HG02943 (cell line): ENCODE measurements around the gene ISLR.

Source experiments
- ATAC-seq: cut with Tn5 transposase; IDR thresholded peaks from one replicate; pipeline ENCODE4 v1.9.1; 2021; ENCODE audit warnings: mild to moderate bottlenecking, low read depth, moderate library complexity; ENCODE audit not compliant: unreplicated experiment

The ISLR gene

GRCh38 chr15:74173380-74174218 lies at the start of gene ISLR:
Gene ISLR, plus strand, starts transcription at chr15:74173710. Its CDS starts 1,149 bp downstream, at chr15:74174859.
- no peak for ATAC-seq

GRCh38 chr15:74124196-74124595 lies 49.3 kb upstream of the ISLR start:
- ATAC-seq, result no peak

GRCh38 chr15:74124759-74125158 lies 48.8 kb upstream of the ISLR start:
- ATAC-seq, result no peak

- ATAC-seq, result no peak
Measured at GRCh38 chr15:74127255-74127953, 46.1 kb upstream of the ISLR start.

GRCh38 chr15:74127954-74128784 lies 45.3 kb upstream of the ISLR start:
- ATAC-seq, result no peak

- ATAC-seq, result no peak
Measured at GRCh38 chr15:74128785-74129585, 44.5 kb upstream of the ISLR start.

DNA sequence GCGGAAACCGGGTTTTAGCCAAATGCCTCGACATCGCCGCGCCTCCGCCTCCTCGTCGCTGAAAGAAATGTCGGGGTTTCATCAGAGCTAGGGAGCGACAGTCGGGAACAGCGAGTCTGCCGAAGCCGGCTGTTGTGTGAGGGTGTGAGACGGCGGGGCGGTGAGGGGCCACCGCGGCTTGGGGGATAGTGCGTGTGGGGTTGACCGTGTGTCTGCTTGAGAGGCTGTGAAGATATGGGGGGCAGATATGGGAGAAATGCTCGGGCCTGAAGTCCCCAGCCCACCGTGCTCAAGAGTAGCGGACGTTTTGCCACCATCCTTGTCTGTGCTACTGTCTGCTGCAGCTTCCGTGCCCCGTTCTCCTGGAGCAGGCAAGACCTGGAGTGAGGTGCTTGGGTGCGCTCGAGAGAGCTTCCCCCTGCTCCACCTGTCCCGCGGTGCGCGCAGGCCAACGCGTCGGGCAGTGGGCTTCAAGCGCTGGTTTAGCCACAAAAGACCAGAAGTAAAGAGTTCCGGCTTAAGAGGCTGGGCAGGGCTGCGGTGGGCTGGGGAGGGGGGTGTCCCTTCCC lies 43.8 kb upstream of the ISLR start:
- ATAC-seq, result no peak

DNA sequence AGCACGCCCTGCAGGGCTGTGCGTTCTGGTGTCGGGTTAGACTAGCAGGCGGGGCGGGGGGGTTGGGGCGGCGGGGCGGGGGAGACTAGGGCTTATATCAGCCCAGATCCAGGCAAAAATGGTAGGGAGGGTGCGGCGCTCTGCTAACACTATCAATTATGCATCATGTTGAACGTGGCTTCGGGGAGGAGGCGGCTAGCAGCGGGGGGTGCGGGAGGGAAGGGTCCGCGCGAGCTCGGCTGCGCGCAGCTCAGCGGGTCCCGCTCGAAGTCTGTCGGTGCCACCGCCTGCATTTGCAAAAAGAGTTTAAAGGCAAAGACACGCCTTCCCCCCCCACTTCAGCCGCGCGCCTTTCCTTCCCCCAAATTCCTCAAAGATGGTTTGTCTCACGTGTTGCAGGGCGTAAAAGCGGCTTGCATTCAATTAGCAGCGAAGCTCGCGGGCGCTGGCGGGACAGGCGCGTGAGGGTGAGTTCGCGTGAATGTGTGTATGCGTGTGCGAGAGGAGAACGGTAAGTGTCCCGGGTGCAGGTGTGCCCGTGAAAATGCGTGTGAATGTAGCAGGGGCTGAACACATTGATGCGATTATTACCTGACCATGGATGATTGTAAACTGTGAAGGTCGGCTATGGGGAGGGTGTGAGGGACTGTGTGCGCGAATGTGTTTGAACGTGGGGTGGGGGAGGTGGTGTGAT lies 43.2 kb upstream of the ISLR start, which contains the start of gene ISLR2:
Gene ISLR2, plus strand, starts transcription at position 432 of the 694 bp plus-strand sequence. CDS start 2,169 bp downstream, outside the sequence.
- no peak for ATAC-seq

DNA sequence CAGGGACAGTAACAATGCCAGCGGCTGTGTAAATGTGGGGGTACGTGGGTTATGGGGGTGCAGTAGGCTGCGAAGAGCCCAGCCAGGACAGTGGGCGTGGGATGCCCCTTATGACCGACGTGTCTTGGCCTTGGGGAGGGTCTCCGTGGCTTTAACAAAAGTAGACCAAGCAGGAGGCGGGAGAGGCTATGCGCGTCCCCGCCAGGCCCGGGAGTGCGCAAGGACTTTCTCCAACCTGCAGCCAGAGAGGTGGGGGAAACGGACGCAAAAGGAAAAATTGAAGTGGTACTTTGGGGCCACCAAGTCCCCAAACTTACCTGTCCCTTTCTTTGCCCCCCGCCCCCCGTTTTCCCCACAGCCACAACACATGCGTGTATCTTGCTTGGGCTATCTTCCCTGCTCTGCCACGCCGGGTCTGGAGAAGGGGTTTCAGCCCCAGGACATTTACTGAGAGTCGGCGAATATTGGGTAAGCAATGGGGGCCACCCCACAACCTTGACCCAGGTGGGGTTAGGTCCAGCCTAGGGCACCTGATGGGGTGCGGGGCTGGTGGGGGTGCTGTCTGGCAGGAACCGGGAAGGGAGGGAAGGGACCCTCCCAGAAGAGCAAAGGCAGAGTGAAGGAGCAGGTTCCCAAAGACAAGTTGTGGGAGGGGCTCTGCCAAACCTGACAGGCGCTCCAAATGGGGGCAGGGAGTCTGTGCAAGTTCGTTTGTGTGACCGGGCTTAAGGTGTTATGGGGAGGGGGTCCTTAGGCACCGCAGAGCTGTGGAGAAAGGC lies 42.5 kb upstream of the ISLR start:
- ATAC-seq, result no peak

GRCh38 chr15:74131628-74132413 lies 41.7 kb upstream of the ISLR start:
- ATAC-seq, result no peak

DNA sequence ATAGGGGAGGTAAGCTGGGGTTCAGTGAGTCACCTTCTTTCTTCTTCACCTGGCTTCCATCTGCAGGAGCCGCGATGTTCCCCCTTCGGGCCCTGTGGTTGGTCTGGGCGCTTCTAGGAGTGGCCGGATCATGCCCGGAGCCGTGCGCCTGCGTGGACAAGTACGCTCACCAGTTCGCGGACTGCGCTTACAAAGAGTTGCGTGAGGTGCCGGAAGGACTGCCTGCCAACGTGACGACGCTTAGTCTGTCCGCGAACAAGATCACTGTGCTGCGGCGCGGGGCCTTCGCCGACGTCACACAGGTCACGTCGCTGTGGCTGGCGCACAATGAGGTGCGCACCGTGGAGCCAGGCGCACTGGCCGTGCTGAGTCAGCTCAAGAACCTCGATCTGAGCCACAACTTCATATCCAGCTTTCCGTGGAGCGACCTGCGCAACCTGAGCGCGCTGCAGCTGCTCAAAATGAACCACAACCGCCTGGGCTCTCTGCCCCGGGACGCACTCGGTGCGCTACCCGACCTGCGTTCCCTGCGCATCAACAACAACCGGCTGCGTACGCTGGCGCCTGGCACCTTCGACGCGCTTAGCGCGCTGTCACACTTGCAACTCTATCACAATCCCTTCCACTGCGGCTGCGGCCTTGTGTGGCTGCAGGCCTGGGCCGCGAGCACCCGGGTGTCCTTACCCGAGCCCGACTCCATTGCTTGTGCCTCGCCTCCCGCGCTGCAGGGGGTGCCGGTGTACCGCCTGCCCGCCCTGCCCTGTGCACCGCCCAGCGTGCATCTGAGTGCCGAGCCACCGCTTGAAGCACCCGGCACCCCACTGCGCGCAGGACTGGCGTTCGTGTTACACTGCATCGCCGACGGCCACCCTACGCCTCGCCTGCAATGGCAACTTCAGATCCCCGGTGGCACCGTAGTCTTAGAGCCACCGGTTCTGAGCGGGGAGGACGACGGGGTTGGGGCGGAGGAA lies 40.5 kb upstream of the ISLR start:
- ATAC-seq, result no peak

- no peak for ATAC-seq
Measured at GRCh38 chr15:74133694-74134386, 39.7 kb upstream of the ISLR start.

DNA sequence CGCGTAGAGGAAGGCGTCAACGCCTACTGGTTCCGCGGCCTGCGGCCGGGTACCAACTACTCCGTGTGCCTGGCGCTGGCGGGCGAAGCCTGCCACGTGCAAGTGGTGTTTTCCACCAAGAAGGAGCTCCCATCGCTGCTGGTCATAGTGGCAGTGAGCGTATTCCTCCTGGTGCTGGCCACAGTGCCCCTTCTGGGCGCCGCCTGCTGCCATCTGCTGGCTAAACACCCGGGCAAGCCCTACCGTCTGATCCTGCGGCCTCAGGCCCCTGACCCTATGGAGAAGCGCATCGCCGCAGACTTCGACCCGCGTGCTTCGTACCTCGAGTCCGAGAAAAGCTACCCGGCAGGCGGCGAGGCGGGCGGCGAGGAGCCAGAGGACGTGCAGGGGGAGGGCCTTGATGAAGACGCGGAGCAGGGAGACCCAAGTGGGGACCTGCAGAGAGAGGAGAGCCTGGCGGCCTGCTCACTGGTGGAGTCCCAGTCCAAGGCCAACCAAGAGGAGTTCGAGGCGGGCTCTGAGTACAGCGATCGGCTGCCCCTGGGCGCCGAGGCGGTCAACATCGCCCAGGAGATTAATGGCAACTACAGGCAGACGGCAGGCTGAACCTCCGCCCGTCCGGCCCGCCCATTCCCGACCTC lies 39.0 kb upstream of the ISLR start:
- no peak for ATAC-seq

DNA sequence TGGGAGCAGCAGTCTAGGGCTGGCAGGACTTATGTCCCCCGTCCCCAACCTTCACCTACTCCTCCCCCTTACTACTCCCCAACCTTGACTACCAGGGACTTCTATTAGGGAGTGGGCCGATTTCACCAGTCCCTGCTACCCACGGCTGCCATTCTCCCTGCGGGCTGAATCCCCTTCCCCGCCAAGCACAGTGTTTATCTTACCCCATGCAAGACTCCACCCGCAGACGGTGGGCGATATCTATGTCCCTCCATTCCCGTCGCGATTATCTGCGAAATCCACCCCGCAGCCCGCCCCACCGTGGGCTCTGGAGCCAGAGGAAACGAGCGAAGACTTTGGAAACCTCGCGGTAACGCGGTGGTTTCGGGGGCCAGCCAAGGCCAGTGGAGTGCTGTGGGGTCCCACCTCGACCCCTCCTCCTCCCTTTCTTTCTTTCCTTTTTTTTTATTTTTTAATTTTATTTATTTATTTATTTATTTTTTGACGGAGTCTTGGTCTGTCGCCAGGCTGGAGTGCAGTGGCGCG lies 38.4 kb upstream of the ISLR start:
- ATAC-seq, result no peak

DNA sequence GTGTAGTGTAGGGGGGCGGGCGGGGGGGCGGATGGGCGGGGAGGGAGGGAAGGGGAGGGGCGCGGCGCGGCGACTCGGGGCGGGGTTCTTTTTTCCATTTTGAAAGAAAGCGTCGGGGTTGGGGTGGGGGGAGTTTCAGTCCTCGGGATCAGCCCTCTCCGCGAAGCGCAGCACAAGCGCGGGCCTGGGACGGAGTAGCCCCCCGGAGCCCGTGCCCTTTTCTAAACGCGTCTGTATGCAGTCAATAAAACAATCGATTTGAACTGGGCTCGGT lies 37.0 kb upstream of the ISLR start:
- ATAC-seq, result no peak
